HL-60 (cell line): ENCODE measurements around the gene SLAIN2.
"Not testable (repeated sequence)": the region's sequence is repeated elsewhere in the genome, so short reads cannot be mapped to it uniquely, and the experiment has no call there.

ENCODE experiments used
- DNase-seq, 2 experiments: peaks; one replicate each; pipeline ENCODE4 v3.0.0-alpha.2; 2010 to 2020; ENCODE audit warnings: low read depth in 1 of 2, low spot score in 1 of 2
- H3K27ac ChIP-seq: fragments of 250-450 bp; sonication (Bioruptor Pico); replicated peaks from 2 replicates; pipeline ENCODE4 v1.5.1; 2020; ENCODE audit warnings: mild to moderate bottlenecking, moderate library complexity
- H3K27me3 ChIP-seq: fragments of 250-450 bp; sonication (Bioruptor Pico); 2 replicates; pipeline ENCODE4 v1.5.1; 2021; ENCODE audit warnings: mild to moderate bottlenecking, moderate library complexity; ENCODE audit not compliant: insufficient read depth, poor library complexity, severe bottlenecking
- H3K4me3 ChIP-seq: replicated peaks from 2 replicates; pipeline ENCODE4 v1.5.1; 2011; ENCODE audit warnings: mild to moderate bottlenecking, control low read depth, low read length; ENCODE audit not compliant: insufficient read depth
- CTCF ChIP-seq: IDR thresholded peaks from one replicate; pipeline ENCODE4 v1.5.1; 2011; ENCODE audit warnings: low read length, control low read depth, inconsistent platforms; ENCODE audit not compliant: insufficient read depth
- GABPA ChIP-seq: IDR thresholded peaks from 2 replicates; pipeline ENCODE4 v1.6.1; 2012; ENCODE audit warnings: low read depth
- POLR2AphosphoS5 ChIP-seq: IDR thresholded peaks from 2 replicates; pipeline ENCODE4 v1.6.1; 2012; ENCODE audit warnings: low read depth
- SPI1 ChIP-seq: IDR thresholded peaks from 2 replicates; pipeline ENCODE4 v1.6.1; 2012; ENCODE audit warnings: low read depth, mild to moderate bottlenecking, borderline replicate concordance
- TF ChIP-seq, protein P1 (sequence below): IDR thresholded peaks from 2 replicates; pipeline ENCODE4 v1.6.1; 2012; ENCODE audit warnings: low read depth; ENCODE audit not compliant: insufficient replicate concordance

The SLAIN2 gene

DNA sequence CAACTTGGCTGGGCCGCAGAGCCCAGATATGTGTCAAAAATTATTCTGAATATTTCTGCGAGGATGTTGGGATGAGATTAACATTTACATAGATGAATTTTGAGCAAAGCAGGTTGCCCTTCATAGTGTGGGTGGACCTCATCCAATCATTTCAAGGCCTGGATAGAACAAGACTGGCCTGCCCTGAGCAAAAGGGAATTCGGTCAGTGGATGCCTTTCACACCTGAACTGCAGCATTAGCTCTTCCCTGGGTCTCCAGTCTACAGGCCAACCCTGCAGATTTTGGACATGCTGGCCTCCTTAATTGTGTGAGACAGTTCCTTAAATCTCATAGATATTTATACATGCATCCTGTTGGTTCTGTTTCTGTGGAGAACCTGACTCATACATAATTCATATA lies 109.4 kb downstream of the SLAIN2 start:
- no peak for DNase-seq
- Histone ChIP-seq H3K27ac (no peak overlapping the region), H3K27me3 (no peaks in the 10 kb centered on the region), H3K4me3 (no peak overlapping the region)
- TF ChIP-seq GABPA: no peak

DNA sequence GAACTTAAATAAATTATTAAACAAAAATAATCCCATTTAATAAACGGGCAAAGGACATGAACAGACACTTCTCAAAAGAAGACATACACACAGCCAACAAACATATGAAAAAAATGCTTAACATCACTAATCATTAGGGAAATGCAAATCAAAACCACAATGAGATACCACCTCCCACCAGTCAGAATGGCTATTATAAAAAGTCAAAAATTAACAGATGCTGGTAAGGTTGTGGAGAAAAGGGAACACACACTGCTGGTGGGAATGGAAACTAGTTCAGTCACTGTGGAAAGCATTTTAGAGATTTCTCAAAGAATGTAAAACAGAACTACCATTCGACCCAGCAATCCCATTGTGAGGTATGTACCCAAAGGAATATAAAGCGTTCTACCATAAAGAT lies 110.3 kb downstream of the SLAIN2 start:
- not testable (repeated sequence) for H3K27me3 ChIP-seq, DNase-seq, H3K4me3 ChIP-seq, H3K27ac ChIP-seq

DNA sequence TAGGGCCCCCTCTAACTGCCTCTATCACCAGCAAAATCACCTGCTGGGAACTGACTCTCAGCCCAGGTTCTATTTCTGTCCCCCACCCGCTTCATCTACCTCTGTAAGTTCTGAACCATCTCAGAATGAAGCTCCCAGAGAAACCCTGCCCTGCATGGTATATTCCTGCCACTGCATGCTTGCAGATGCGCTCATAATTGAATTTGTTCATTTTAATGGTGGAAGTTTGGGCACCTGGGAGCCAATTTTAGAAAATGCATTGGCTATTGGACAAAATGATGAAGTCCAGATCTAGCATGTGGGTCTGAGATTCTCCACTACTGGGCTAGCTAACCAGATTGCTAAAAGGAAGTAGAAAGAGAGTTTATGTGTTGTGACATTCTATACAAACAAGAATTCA lies 113.3 kb downstream of the SLAIN2 start:
- Histone ChIP-seq H3K27me3 (no peaks in the 10 kb centered on the region), H3K4me3 (no peak overlapping the region), H3K27ac (no peak overlapping the region)
- TF ChIP-seq, protein P1, sequence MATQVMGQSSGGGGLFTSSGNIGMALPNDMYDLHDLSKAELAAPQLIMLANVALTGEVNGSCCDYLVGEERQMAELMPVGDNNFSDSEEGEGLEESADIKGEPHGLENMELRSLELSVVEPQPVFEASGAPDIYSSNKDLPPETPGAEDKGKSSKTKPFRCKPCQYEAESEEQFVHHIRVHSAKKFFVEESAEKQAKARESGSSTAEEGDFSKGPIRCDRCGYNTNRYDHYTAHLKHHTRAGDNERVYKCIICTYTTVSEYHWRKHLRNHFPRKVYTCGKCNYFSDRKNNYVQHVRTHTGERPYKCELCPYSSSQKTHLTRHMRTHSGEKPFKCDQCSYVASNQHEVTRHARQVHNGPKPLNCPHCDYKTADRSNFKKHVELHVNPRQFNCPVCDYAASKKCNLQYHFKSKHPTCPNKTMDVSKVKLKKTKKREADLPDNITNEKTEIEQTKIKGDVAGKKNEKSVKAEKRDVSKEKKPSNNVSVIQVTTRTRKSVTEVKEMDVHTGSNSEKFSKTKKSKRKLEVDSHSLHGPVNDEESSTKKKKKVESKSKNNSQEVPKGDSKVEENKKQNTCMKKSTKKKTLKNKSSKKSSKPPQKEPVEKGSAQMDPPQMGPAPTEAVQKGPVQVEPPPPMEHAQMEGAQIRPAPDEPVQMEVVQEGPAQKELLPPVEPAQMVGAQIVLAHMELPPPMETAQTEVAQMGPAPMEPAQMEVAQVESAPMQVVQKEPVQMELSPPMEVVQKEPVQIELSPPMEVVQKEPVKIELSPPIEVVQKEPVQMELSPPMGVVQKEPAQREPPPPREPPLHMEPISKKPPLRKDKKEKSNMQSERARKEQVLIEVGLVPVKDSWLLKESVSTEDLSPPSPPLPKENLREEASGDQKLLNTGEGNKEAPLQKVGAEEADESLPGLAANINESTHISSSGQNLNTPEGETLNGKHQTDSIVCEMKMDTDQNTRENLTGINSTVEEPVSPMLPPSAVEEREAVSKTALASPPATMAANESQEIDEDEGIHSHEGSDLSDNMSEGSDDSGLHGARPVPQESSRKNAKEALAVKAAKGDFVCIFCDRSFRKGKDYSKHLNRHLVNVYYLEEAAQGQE: no peak
- DNase-seq: no peak

DNA sequence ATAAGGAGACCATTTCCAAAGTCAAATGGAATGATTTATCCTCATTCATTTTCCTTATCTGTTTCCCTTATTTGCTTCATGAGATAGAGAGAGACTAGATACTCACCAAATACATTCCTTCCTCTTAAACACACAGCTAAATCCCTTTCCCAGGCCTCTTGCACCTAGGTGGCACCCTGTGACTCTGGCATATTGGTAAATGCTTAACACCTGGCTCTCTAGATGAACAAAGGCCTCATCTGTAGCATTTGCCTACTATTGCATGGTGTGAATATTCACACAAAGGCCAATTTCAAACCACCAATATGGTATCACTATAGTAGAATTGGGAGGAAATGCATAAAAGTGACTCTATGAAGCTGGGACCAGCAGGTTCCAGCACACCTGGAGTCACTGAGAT lies 119.7 kb downstream of the SLAIN2 start:
- no peak overlapping the region for H3K27ac ChIP-seq
- no peaks in the 10 kb centered on the region for H3K27me3 ChIP-seq
- no peak for DNase-seq
- TF ChIP-seq GABPA (no peak), POLR2AphosphoS5 (no peak), SPI1 (no peak), CTCF (no peak)
- TF ChIP-seq, protein P1: no peak
- H3K4me3 ChIP-seq: no peak overlapping the region

GRCh38 chr4:48462363-48462762 lies 121.0 kb downstream of the SLAIN2 start:
- DNase-seq: no peak
- TF ChIP-seq, protein P1: no peak
- TF ChIP-seq POLR2AphosphoS5 (no peak), GABPA (no peak), CTCF (no peak), SPI1 (no peak)
- H3K27ac ChIP-seq: no peak overlapping the region
- H3K4me3 ChIP-seq: no peak overlapping the region
- no peaks in the 10 kb centered on the region for H3K27me3 ChIP-seq
